Breast epithelium (tissue), 3 donors: ENCODE results near the gene KL.

Experiments used
- CTCF ChIP-seq, 3 donors: fragments of 450-650 bp; IDR thresholded peaks; one replicate each; pipeline ENCODE4 v1.5.1; 2016 to 2017; ENCODE audit warnings: antibody characterized with exemption in 3 of 3, mild to moderate bottlenecking in 3 of 3, moderate library complexity in 3 of 3
- POLR2A ChIP-seq: fragments of 450-650 bp; IDR thresholded peaks from one replicate; pipeline ENCODE4 v1.6.1; 2016; ENCODE audit warnings: antibody characterized with exemption, mild to moderate bottlenecking, moderate library complexity
- POLR2AphosphoS5 ChIP-seq, 3 donors: sonication (generic); formaldehyde crosslinking; IDR thresholded peaks; one replicate each; pipeline ENCODE4 v1.6.1; 2017; ENCODE audit warnings: antibody characterized with exemption in 3 of 3

GRCh38 chr13:32978278-32978677, 37.9 kb upstream of the KL start:
- TF ChIP-seq POLR2AphosphoS5 (IDR thresholded peaks at IDR 0.05) (no peak), CTCF (IDR thresholded peaks at IDR 0.05) (no peak), POLR2A (no peak)
